CD4-positive, alpha-beta T cell treated with Interleukin-17A for 4 hours (primary cell): ENCODE data around the gene TRIM24.
"Not testable (repeated sequence)": the region's sequence is repeated elsewhere in the genome, so short reads cannot be mapped to it uniquely, and the experiment has no call there.

Source experiments
- DNase-seq: peaks from one replicate; pipeline ENCODE4 v3.0.0-alpha.2; 2020; ENCODE audit warnings: mixed read lengths

Gene TRIM24

DNA sequence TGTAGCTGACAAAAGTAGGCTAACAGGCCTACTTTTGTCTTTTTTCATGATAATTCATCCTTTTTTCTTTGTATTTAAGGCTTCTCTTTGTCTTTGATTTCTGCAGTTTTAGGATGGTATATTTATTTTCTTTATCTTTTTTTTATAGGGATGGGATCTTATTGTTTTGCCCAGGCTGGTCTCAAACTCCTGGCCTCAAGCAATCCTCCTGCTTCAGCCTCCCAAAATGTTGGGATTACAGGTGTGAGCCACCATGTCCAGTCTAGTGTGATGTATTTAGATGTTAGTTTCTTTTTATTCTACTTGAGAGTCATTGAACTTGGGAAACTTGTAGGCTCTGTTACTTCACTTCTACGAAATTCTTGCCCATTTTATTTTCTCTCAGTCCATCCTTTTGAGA is 35.4 kb downstream of the TRIM24 start:
- DNase-seq = no peak

GRCh38 chr7:138499340-138499739 is 39.3 kb downstream of the TRIM24 start:
- DNase-seq = no peak

- not testable (repeated sequence) for DNase-seq
These were observed 40.2 kb downstream of the TRIM24 start for GRCh38 chr7:138500303-138500702.

- DNase-seq = no peak
These were observed 40.8 kb downstream of the TRIM24 start for GRCh38 chr7:138500892-138501291.

- DNase-seq = no peak
These were observed 42.1 kb downstream of the TRIM24 start for GRCh38 chr7:138502023-138502767.

DNA sequence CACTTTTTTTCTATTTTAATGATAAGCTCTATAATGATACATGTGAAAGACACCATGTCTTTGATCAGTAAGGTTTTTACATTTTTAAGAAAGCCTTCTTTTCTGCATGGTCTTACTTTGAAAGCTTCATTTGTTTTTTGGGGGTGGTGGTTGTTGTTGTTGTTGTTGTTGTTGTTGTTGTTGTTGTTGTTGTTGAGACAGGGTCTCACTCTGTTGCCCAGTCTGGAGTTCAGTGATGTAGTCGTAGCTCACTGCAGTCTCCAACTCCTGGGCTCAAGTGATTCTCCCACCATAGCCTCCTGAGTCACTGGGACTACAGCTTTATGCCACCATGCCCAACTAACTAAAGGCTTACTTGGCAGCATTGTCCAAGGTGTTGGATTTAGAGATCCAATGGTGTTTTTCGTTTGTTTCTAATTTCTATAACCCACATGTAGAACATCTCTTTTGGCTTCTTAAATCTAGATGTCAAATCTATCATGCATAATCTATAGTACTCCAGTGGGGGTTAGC is 45.4 kb downstream of the TRIM24 start:
- DNase-seq = no peak

DNA sequence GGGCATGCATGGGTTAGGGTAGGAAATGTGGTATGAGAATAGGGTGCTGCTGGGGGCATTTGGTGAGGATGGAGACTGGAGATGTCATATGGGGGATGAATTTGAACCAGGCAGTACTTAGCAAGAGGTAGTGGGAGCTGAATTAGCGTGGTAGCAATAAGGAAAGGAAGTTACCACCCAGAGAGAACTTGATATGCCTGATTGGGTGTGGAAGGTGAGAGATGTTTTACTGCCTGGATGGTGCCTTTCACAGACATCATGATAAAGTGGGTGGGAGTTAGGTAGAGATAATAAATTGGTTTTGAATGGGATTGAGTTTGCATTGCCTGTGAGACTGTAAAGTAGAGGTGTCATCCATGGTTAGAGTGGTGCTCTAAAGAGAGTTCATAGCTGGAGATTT is 46.7 kb downstream of the TRIM24 start:
- no peak for DNase-seq

DNA sequence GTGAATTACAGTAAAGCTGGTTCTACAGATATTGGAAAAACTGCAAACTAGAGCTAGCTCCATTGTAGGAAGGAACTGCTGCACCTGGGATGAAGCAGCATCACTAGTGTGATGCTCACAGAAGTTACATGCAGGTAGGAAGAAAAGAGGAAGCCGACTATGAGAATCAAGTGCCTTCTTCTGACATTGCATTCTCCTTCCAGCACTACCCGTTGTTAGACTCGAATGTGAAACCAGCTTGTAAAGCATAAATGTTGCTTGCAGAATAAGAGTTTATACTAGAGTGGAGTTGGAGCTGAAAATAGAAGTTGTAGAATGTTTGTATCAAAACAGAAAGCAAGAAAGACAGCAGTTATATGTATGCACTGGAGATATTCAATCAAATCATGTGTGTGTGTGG is 49.9 kb downstream of the TRIM24 start:
- no peak for DNase-seq

GRCh38 chr7:138512092-138512858 is 52.2 kb downstream of the TRIM24 start:
- no peak for DNase-seq

GRCh38 chr7:138512885-138513284 is 52.8 kb downstream of the TRIM24 start:
- DNase-seq = no peak

- no peak for DNase-seq
These were observed 53.3 kb downstream of the TRIM24 start for GRCh38 chr7:138513344-138513871.

DNA sequence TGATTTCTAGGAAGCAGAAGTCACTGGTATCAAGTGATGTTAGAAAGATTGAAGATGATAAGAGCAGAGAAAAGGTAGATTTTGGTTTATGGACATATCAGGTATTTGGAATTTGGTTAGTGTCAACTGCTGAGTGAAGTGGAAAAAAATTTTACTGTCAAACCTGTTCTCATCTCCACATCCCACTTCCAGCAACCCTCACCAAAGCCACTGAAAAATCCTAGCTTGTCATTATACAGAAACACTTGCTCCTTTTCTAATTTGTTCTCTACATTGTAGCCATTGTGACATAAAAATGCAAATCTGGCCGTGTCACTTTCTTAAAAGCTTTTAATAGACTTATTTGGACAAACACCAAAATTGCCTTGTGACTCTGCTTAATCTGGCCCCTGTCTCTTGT is 54.0 kb downstream of the TRIM24 start:
- no peak for DNase-seq

DNA sequence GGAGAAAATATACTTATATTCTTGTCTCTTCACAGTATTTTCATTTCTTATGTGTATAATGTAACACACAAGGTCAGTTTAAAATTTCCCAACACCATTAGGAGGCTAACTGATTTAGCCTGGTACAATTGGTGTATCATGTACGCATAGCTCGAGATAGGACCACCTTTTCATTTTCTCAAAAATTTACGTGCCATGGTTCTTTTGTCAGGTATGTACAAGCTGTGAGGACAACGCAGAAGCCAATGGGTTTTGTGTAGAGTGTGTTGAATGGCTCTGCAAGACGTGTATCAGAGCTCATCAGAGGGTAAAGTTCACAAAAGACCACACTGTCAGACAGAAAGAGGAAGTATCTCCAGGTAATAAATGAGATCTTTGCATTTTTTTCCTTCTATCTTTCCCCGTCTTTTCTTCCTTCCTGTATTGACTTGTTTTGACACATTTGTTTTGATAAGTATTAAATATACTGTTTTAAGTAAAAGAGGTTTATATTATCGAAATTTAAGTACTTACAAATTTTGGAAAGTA is 55.0 kb downstream of the TRIM24 start:
- DNase-seq = no peak

DNA sequence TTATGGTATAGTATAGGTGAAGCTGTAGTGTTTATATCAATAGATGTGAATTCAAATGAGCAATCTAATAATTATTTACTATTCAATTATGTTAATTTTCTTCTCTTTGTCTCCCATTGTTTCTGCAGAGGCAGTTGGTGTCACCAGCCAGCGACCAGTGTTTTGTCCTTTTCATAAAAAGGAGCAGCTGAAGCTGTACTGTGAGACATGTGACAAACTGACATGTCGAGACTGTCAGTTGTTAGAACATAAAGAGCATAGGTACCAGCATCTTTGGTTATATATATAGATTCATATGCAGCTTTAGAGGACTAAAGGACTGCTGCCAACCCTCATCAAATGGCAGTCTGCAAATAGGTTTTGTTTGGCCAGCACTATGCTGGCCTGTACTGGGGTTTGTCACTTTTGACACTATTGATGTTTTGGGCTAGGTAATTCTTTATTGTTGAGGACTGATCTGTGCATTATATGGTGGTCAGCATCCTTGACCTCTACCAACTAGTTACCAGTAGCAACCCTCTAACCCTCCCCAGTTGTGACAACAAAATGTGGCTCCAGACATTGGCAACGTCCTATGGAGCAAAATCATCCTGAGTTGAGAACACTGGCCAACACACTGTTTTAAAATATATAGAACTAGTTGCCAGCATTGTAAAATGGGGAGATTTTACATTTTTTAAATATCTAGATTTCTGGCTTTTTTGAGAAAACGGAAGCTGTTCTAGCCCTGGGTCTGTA is 59.2 kb downstream of the TRIM24 start:
- DNase-seq = no peak

DNA sequence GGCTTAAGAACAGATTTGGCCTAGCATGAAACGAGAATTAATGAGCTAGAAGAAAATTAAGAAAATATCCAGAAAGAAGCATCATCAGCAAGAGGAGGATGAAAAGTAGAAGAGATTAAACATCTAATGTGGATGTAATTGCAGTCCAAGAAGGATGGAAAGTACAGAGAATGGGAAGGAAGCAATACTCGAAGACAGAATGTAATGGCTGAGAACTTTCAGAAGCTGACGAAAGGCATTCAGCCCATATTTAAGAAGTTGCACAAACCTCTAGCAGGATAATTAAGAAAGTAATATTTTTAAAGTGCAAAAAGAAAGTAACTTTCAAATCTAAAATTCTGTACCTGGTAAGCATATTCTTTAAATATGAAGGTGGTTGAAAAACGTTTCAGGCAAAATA is 60.7 kb downstream of the TRIM24 start:
- DNase-seq = no peak

DNA sequence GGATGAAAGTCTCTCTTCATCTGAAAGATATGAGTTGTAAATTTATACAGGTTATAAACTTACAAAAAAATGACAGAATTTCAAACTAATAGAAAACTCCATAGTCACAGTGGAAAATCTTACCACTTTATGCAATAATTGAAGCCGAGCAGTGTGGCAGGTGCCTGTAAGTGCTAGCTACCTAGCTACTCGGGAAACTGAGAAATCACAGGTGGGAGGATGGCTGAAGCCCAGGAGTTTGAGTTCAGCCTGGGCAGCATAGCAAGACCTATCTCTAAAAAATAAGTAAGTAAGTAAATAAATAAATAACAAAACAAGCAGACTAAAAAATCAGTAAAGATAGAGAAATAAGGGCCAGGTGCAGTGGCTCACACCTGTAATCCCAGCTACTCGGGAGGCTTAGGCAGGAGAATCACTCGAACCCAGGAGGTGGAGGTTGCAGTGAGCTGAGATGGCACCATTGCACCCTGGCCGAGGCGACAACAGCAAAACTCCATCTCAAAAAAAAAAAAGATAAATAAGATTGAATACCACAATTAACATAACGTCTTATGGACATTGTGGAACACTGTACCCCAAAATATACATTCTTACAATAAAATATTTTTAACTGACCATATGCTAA is 61.9 kb downstream of the TRIM24 start:
- DNase-seq = no peak

- no peak for DNase-seq
These were observed 64.2 kb downstream of the TRIM24 start for GRCh38 chr7:138524259-138524658.

GRCh38 chr7:138525757-138526156 is 65.7 kb downstream of the TRIM24 start:
- DNase-seq = no peak

- no peak for DNase-seq
These were observed 67.7 kb downstream of the TRIM24 start for GRCh38 chr7:138527746-138528223.

- DNase-seq = not testable (repeated sequence)
These were observed 76.8 kb downstream of the TRIM24 start for GRCh38 chr7:138536833-138537232.

- no peak for DNase-seq
These were observed 78.5 kb downstream of the TRIM24 start for GRCh38 chr7:138538518-138538917.

GRCh38 chr7:138538997-138539644 is 79.1 kb downstream of the TRIM24 start:
- DNase-seq = no peak
